Calu3 (cell line): Measurements from ENCODE around the gene DAW1. TPM values are rescaled to one million over a fixed set of nuclear protein-coding genes. Genes with fewer than 3 reads are reported as not detected.

Experiments used
- BruUV-seq: library from RNA; stranded (reverse); fragments of 400-500 nt; replicated peaks from 2 replicates; lab custom pipeline; 2021; lab: Mats Ljungman, UMichigan
- CTCF ChIA-PET: fragments of 300-600 bp; sonication (Branson Sonifier 250); formaldehyde crosslinking; loops from one replicate; lab custom pipeline; 2022; ENCODE audit warnings: antibody characterized with exemption; lab: Charles Lee
- DNase-seq: peaks from one replicate; pipeline ENCODE4 v3.0.0; 2022
- H3K27ac Mint-ChIP-seq: one replicate; pipeline ENCODE4 v1.8.0; 2022; ENCODE audit warnings: mixed read lengths; ENCODE audit not compliant: unreplicated experiment
- H3K27me3 Mint-ChIP-seq: one replicate; pipeline ENCODE4 v1.8.0; 2022; ENCODE audit warnings: mixed read lengths; ENCODE audit not compliant: unreplicated experiment
- H3K36me3 Mint-ChIP-seq: one replicate; pipeline ENCODE4 v1.8.0; 2022; ENCODE audit warnings: mild to moderate bottlenecking, moderate library complexity, mixed read lengths; ENCODE audit not compliant: insufficient read depth, unreplicated experiment
- H3K4me1 Mint-ChIP-seq: one replicate; pipeline ENCODE4 v1.8.0; 2022; ENCODE audit warnings: mild to moderate bottlenecking, low read depth, mixed read lengths; ENCODE audit not compliant: unreplicated experiment
- H3K4me3 Mint-ChIP-seq: one replicate; pipeline ENCODE4 v1.8.0; 2022; ENCODE audit warnings: mild to moderate bottlenecking, low read depth, moderate library complexity, mixed read lengths; ENCODE audit not compliant: unreplicated experiment
- H3K9me3 Mint-ChIP-seq: one replicate; pipeline ENCODE4 v1.8.0; 2022; ENCODE audit warnings: low read depth, mixed read lengths; ENCODE audit not compliant: unreplicated experiment
- intact Hi-C: fragments of 100-400 bp; cut with micrococcal nuclease; formaldehyde crosslinking; loops from one replicate; pipeline ENCODE4 v1.10.0; 2022; ENCODE audit not compliant: unreplicated experiment
- total RNA-seq: library from RNA; stranded (reverse); gene quantifications from 2 replicates; pipeline ENCODE4 v1.2.3, GENCODE V29; 2022
- TF ChIP-seq, protein P1 (sequence below): fragments of 200-600 bp; IDR thresholded peaks from one replicate; pipeline ENCODE4 v1.8.0; 2022; ENCODE audit warnings: antibody characterized with exemption; ENCODE audit not compliant: unreplicated experiment

DAW1 gene
- total RNA-seq, 1 experiment from 2014 or later = 3.2 TPM

DNA sequence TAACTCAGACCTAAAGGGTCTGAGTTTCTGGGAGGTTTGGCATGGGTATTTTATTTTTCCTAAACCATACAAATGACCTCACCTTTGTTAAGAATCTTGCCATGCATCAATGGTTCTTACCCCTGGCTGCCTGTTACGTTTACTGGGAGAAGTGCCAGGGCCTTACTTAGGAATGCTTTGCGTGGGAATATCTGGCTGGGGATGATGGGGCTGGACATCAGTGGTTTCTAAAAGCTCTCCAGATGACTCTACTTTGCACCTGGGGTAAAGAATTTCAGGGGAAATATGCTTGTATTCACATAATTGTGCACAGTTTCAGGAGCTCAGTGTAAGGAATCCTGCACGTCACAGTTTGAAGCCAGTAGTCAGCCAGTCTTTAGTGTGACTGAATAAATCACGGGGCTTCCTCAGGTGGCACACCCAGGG, 18.2 kb upstream of the DAW1 start:
- Mint-ChIP-seq H3K4me1 (peaks cover 38% of the 10 kb centered on the region), H3K27me3 (no peaks in the 10 kb centered on the region), H3K4me3 (no peak overlapping the region), H3K36me3 (peaks cover 6% of the 10 kb centered on the region), H3K9me3 (peaks cover 3% of the 10 kb centered on the region), H3K27ac (peak overlapping the region; percentile 7)
- DNase-seq = no peak
- no TSS peak for BruUV-seq
- TF ChIP-seq, protein P1, sequence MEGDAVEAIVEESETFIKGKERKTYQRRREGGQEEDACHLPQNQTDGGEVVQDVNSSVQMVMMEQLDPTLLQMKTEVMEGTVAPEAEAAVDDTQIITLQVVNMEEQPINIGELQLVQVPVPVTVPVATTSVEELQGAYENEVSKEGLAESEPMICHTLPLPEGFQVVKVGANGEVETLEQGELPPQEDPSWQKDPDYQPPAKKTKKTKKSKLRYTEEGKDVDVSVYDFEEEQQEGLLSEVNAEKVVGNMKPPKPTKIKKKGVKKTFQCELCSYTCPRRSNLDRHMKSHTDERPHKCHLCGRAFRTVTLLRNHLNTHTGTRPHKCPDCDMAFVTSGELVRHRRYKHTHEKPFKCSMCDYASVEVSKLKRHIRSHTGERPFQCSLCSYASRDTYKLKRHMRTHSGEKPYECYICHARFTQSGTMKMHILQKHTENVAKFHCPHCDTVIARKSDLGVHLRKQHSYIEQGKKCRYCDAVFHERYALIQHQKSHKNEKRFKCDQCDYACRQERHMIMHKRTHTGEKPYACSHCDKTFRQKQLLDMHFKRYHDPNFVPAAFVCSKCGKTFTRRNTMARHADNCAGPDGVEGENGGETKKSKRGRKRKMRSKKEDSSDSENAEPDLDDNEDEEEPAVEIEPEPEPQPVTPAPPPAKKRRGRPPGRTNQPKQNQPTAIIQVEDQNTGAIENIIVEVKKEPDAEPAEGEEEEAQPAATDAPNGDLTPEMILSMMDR = no peak
- intact Hi-C loops = no loop called here
- CTCF ChIA-PET = interaction anchor here (0.6 to 1.7 kb wide), 4 partner anchors 10 to 35 kb away, joined by 3 to 4 read pairs (median 4); partner anchors contain the start of gene DAW1

DNA sequence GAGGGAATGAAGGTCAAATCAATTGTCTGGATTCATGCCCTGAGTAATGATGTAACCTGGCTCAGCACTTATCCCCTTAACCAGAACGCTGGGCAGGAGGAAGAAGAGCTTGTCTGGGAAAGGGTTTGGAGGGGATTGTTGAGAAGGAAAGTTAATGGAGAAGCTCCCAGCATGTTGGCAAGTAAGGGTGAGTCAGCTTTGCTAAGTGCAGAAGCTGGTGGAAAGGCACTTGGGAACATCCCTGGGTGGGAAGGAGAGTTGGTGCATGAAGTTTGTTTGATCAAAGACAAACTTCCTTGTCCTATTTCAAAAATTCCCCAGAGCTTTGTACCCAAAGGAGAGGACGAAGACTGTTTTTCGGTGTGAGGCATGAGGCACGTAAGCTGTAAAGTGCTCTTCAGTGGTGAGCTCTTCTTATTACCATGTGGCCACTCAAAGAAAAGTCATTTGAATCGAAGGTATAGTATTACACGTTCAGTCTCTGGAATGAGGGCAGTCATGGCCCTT, 17.6 kb upstream of the DAW1 start:
- TF ChIP-seq, protein P1 = no peak
- CTCF ChIA-PET = interaction anchor here (0.6 to 1.7 kb wide), 4 partner anchors 8 to 88 kb away, joined by 3 to 5 read pairs (median 4); partner anchors contain the start of gene DAW1

DNA sequence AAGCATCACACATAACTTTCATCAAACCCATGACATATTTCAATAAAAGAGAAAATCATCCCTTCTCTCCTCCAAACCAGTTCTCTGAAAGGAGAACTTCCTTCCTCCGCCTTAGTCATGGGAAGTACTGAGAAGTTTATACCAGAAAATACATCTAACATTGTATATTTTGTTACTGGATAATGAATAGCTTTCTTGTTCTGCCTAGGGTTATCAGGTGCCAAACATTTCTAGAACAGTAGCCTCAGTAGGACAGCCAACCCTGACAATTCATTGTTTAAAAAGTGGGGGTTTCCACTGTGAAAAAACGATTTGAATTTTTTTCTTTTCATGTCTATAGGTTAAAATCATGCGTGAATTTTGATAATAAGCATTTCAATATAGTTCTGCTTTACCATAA, 16.0 kb upstream of the DAW1 start:
- CTCF ChIA-PET = no interaction called here
- TF ChIP-seq, protein P1 = no peak
- H3K27me3 Mint-ChIP-seq = no peaks in the 10 kb centered on the region
- BruUV-seq = no TSS peak
- no peaks in the 10 kb centered on the region for H3K36me3 Mint-ChIP-seq
- peaks cover 3% of the 10 kb centered on the region for H3K9me3 Mint-ChIP-seq
- intact Hi-C loops = no loop called here
- DNase-seq = no peak
- no peak overlapping the region for H3K4me3 Mint-ChIP-seq
- no peak overlapping the region for H3K27ac Mint-ChIP-seq
- H3K4me1 Mint-ChIP-seq = peaks cover 26% of the 10 kb centered on the region

More for the DNA sequence above, 17.6 kb upstream of the DAW1 start:
- Mint-ChIP-seq H3K4me1 (peaks cover 32% of the 10 kb centered on the region), H3K9me3 (peaks cover 3% of the 10 kb centered on the region), H3K27me3 (no peaks in the 10 kb centered on the region), H3K27ac (peak overlapping the region; percentile 7), H3K36me3 (peaks cover under 1% of the 10 kb centered on the region), H3K4me3 (no peak overlapping the region)
- no peak for DNase-seq
- intact Hi-C loops = no loop called here
- no TSS peak for BruUV-seq

DNA sequence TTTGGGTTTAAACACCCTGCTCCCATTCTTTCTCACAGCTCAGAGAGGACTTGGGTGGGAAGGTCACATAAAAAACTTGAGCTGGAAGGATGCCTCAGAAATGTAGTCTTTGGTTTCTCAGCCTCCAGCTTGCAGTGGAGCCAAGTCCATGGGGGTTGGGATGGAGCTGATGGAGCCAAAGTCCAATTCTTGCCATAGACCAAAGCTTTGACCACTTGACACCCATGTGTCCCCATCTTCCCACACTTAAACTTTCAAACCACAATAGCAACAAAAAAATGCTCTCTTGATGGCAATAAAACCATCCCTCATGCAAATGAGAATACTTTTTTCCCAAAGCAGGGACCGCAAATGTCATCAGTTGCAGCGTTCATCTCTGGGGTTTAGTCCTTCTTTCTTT, 14.7 kb upstream of the DAW1 start:
- Mint-ChIP-seq H3K36me3 (no peaks in the 10 kb centered on the region), H3K27me3 (no peaks in the 10 kb centered on the region), H3K27ac (no peak overlapping the region), H3K9me3 (no peaks in the 10 kb centered on the region), H3K4me1 (peaks cover 33% of the 10 kb centered on the region), H3K4me3 (no peak overlapping the region)
- CTCF ChIA-PET = no interaction called here
- DNase-seq = no peak
- no TSS peak for BruUV-seq
- TF ChIP-seq, protein P1 = no peak
- intact Hi-C loops = no loop called here
